NCI-H146 treated with DMSO at 0.1 percent for 48 hours (cell line): ENCODE results near the gene ITPR1.
"Not testable (repeated sequence)": the region's sequence is repeated elsewhere in the genome, so short reads cannot be mapped to it uniquely, and the experiment has no call there.

ENCODE experiments used
- DNase-seq: peaks from one replicate; lab custom pipeline; 2025; ENCODE audit not compliant: unreplicated experiment; lab: John Stamatoyannopoulos, UW

The ITPR1 gene

DNA sequence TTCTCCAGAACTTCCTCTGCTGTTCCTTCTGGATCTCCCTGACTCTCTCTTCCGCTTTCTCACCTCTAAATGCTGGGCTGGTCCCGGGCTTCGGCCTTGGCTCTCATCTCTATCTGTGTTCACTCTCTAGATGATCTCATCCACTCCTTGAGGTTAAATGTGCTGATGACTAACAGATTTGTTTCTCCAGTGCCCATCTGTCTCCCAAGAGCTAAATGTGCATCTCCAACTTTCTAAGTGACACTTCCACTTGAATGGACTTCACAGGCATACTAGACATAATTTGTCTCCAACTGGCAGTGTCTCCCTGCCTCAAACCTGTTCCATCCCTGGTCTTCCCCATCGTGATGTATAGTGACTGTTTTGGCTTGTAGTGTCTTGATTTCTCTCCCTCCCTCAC lies 95.3 kb downstream of the ITPR1 start:
- DNase-seq = no peak

DNA sequence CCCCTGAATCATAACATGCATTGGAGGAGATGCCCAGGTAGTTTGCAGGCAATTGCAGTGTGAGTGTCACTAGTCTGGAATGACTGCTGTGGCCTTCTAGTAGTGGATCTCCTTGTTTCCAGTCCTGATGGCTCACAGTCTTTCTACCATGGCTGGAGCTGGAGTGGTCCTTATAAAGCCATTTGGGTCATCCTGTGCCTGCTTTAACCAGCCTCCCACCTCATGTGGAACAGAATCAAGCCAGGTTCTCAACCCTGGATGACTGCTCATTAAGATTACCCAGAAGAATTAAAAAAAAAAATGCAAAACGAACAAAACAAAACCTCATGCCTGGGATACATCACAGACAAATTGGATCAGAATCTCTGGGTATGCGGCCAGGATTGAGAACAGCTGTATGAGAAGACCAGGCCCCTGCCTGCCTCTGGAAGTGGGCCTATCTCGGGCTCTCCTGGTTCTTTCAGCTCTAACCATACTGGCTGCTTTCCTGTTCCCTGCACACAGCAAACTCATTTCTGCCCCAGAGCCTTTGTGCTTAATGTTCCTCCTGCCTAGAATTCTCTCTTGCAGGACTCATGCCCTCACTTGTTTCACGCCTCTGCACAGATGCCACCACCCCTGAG lies 96.4 kb downstream of the ITPR1 start:
- no peak for DNase-seq

DNA sequence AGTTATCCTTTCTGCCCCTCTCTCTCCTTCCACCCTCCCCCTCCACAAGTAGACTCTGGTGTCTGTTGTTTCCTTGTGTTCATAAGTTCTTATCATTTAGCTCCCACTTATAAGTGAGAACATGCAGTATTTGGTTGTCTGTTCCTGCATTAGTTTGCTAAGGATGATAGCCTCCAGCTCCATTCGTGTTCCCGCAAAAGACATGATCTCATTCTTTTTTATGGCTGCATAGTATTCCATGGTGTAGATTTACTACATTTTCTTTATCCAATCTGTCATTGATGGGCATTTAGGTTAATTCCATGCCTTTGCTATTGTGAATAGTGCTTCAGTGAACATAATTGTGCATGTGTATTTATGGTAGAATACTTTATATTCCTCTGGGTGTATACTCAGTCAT lies 97.7 kb downstream of the ITPR1 start:
- not testable (repeated sequence) for DNase-seq

DNA sequence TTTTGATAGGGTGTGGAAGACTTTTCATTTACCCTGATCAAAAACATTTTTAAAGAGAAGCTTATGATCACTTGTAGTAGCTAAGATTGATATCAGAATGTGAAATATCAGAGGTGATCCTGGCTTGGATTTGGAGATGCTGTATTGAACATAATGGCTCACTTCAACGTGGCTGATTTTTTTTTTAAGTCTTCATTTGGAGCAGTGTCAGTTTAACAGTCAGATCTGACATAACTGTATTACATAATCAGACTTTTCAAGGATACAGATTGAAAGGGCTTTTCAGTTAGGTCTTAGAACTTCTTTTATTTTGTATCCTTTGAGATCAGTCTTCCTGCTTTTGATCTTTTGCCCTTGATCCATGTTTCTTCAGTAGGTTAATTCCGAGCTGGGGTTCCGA lies 98.5 kb downstream of the ITPR1 start:
- no peak for DNase-seq

DNA sequence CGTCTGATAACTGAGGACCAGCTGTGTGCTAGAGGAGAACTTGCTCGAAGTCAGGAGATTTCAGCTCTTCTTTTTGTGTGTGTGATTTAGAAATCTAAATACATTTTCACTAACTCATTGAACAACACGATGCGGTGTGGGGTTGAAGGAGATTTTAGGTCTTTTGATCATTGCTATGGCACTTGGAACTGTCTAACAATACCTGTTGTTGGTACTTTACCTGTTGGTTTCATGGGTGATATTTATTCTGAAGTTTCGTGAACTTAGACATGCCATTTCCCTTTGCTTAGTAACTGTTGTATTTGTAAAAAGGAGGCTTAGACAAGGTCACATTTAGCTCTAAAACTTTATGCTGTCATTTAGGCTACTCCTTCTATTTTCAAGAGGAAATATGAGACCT lies 99.9 kb downstream of the ITPR1 start:
- DNase-seq = no peak

DNA sequence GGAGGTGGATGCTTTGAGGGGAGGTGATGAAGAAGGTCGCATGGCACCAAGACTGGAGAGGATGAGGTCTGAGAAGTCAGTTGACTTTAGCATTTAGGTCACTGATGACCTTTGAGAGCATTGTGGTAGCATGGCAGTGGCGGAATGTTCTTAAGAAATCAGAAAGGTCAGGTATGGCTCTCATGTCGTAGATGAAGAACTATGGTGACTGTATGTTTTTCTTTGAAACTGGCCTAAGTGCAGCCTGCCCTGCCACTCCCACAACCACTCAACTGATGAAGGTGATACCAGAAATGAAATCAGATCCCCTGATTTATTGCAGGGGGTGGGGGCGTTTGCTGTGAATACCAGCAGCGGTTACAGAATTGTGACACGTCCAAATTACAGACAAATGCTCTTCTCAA lies 102.6 kb downstream of the ITPR1 start:
- no peak for DNase-seq

DNA sequence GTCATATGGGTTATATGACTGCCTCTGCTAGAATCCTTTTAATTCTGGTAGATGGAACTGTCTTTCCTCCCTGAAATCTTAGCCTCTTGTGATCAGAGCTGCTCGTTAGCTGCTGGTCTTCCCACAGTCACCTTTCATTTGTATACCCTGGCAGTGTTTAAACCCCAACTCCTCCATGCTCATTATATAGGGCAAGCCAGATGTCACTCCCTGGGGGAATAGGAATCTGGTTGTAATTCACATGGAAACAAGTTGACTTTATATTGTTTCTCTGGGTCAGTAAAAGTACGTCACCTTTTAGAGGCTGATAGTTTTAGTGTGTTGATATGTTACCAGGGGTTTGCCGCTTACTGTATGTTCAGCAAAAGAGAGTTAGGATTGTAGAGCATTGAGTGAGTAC lies 103.5 kb downstream of the ITPR1 start:
- DNase-seq = no peak

DNA sequence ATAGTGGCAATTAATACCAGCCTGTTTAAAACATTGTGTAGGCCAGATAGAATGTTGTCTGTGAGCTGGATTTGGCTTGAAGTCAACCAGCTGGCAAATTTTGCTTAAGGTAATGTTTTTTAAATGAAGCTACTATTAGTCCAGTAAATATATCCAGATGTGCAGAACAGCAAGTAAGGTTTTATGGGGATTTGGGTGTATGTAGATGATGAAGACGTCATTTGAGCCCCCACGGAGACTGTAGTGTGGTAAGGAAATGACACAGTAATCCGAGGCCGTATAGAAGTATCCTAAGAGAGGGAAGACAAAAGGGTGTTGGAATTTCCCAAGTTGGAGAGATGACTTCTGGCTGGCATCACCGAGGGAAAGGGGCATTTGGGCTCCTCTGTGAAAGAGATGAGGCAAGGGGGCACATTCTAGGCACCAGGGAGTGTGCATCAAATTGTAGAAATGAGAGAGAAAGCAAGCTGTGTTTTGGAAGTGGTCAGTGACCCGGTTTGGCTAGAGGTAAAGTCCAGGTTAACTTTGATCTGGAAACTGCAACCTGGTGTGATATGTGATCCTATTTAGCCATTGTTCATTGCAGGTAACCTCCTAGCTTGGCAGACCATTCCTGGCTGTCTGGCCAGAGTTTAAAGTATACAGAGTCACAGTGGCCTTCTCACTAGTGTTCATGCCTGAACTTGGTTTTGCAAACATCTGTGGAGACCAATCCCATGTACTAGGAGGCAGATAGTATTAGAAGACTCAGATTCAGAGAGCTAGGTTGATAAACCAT lies 104.2 kb downstream of the ITPR1 start:
- DNase-seq = no peak

DNA sequence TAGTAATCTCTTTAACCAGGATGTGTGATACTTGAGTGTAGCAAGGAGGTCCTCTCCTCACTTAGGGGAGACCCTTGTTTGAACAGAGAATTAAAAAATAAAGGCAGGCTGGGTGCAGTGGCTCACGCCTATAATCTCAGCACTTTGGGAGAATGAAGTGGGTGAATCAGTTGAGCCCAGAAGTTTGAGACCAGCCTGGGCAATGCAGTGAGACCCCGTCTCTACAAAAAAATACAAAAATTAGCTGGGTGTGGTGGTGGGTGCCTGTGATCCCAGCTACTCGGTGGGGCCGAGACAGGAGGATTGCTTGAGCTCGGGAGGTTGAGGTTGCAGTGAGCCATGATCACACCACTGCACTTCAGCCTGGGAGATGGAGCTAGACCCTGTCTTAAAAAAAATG lies 105.1 kb downstream of the ITPR1 start:
- DNase-seq = not testable (repeated sequence)

DNA sequence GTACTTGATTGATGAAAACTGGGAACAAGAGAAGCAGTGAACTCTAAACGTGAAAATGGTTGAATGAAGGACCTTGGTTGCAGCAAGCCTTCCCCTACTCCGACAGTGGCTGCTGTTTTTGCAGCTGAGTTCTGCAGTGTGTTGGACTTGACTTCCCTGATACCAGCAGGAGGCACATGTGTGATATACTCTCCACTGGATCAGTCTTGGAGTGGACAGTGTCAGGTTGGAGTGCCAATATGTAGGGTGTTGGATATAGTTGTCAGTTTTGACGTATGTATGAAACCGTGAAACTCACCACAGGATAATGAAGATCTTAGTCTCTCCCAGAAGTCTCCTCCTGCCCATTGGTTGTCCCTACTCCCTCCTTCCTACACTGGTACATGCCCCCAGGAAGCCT lies 106.5 kb downstream of the ITPR1 start:
- DNase-seq = no peak

DNA sequence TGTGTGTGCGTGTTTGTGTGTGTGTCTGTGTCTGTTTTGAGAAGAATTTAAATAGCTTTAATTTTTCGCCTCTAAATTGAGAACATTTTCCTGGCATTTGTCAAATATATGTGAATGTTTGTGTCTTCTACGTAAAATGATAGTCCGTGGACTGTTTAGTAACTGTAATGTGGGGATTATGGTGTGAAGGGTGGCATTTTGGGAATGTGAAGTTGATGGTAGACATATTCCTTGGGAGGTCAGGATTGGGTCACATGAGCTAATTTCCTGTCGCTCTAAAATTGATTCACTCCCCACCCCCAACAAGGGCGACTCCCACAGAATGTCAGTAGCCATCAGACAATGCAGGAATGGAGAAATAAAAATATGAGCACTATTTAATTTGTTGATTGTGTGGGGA lies 107.3 kb downstream of the ITPR1 start:
- DNase-seq = no peak

DNA sequence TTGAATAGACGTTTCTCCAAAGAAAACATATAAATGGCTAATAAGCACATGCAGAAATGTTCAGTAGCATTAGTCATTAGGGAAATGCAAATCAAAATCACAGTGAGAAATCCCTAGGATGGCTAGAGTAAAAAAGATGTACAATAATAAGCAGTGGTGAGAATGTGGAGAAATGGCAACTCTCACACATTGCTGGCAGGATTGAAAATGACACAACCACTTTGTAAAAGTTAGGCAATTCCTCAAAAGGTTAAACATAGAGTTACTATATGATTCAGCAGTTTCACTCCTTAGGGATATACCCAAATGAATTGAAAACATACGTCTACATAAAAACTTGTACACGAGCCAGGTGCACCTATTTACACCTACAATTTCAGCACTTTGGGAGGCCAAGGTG lies 108.7 kb downstream of the ITPR1 start:
- DNase-seq = no peak

DNA sequence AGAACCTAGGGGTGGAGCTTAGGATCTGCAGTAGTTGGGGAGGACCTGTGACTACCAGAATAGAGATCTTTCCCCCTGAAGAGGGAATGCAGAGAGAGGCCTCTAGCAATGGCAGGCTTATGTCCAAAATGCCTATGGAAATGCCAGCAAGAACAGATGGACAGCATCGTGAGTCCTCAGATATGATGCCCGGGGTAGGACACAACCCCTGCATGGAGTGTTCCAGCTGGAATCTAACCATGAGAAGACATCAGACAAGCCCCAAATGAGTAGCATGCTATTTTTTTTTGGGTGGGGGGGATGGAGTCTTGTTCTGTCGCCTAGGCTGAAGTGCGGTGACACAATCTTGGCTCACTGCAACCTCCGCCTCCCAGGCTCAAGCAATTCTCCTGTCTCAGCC lies 111.5 kb downstream of the ITPR1 start:
- no peak for DNase-seq

DNA sequence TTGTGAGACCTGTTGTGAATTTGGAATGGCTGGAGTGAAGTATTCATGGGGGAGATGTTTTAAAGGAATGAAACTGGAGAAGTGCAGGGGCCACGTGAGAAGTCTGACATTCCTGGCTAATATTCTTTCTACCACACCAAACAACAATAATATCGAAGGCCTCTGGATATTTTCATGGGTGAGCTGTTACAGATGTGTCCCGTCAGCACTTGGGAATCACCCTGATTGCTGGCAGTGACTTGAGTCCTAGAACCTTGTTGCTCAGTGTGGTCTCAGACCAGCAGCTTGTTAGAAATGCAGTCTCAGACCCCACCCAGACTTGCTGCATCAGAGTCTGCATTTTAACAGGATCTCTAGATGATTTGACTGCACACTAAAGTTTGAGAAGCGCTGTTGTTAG lies 113.8 kb downstream of the ITPR1 start:
- DNase-seq = no peak

DNA sequence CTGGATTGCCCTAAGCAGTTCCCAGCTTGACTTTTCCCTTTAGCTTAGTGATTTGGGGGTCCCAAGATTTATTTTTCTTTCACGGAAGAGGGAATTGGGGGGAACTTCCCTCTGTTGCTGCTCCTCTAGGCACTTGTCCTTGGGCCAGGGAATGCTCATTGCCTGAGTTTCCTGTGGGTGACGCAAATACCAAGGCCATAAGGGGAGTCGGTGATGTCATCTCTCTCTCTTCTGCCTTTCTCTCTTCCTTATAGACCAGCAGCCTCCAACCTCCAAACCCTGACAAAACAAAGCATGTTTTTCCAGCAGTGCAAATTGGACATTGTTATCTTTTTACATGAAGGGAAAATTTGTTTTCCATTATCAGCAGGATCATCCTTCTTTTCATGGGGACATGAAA lies 120.2 kb downstream of the ITPR1 start:
- DNase-seq = no peak

DNA sequence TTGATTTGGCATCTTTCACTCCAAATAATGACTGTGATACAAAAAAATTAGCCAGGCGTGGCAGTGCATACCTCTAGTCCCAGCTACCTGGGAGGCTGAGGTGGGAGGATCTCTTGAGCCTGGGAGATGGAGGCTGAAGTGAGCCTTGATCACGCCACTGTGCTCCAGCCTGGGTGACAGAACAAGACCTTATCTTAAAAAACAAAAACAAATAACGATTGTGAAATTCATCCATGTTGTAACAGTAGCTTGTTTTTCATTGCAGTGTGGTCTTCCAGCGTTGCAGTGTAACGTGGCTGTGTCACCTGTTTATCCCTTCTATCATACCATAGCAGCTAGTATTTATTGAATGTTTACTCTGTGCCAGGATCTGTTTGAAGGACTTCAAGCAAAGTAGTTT lies 120.9 kb downstream of the ITPR1 start:
- DNase-seq = no peak

DNA sequence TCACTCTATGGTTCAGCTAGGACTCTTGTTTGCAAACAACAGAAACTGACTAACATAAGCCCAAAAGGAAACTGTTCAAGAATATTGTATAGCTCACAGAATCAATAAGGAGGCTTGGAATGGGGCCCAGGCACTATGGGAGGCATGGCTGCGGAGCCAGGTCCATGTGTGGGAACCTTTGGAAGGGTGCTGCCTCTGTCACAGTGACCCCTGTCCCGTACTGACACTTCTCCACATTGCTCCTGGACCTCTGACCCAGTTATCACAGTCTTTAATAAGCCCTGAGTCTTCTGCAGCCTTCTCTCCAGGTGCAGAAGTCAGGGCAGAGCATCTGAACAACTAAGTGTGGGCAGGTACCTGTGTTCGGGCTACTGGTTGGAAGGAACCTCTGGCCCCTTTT lies 121.8 kb downstream of the ITPR1 start:
- no peak for DNase-seq

DNA sequence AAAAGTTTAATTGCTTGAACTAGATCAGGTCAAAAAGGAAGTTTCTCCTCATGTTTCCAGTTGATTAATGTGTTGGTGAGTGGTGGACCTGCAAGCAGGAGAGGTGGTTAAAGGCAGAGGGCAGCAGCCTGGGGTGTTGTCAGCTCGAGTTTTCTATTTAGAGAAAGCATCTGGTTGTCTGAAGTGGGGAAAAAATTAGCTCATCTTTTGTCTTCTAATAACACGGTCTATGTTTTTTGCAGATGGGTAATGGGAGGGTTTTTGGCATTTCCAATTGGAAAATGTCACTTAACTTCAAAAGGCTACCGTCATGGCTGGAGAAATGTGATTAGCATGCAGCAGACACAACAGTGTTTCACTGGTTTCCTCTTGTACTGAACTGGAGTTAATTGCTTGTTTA lies 122.6 kb downstream of the ITPR1 start:
- DNase-seq = no peak

DNA sequence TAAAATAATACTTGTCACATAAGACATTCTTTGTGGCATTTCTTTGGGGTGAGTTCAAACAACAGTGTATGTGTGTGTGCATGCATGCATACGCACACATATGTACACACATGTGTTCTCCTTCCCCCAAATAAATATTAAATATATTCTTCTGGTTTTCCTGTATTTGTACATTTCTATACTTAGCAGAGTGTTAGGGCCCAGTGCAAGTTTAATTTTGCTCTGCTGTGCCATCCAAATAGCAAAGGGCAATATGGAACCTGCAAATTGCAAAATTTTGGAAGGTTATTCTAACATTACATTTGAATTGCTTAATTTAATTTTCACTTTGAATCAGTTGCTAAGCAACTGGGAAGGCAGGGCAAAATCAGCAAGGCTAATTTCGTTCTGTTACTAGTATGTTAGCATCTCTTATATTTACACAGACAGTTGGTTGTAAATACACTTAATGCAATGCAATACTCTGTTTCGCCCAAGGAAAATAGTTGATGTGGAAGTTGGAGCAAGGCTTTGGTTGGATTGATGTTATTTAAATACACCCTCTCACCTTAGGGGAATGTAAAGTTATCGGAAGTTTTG lies 130.4 kb downstream of the ITPR1 start:
- no peak for DNase-seq

DNA sequence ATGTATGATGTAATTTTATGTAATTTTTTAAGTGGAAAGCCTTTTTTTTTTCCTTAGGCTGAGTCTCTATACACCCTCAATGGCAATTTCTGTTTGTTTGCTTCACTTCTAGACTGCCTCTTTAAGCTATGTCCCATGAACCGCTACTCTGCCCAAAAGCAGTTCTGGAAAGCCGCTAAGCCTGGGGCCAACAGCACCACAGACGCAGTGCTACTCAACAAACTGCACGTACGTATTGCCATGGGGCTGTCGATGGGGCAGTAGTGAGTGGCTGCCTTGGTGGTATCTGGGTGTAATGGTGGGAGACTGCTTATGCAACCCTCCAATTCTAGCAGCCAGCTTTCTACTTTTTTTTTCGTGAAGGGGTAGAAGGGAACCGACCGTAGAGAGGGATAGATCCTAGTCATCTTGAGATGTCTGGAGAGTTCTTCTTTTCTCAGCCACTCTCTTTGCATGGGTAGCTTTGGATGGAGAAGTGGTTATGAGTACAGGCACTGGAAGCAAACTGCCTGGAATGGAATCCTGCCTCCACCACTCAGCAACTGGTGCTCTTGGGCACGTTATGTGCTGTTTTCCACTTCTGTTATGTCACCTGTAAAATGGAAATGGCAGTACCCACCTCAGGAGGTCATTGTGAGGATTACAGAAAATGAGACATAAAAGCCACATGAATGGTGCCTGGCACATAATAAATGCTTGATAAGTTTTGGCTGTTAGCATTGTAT lies 134.7 kb downstream of the ITPR1 start:
- no peak for DNase-seq

DNA sequence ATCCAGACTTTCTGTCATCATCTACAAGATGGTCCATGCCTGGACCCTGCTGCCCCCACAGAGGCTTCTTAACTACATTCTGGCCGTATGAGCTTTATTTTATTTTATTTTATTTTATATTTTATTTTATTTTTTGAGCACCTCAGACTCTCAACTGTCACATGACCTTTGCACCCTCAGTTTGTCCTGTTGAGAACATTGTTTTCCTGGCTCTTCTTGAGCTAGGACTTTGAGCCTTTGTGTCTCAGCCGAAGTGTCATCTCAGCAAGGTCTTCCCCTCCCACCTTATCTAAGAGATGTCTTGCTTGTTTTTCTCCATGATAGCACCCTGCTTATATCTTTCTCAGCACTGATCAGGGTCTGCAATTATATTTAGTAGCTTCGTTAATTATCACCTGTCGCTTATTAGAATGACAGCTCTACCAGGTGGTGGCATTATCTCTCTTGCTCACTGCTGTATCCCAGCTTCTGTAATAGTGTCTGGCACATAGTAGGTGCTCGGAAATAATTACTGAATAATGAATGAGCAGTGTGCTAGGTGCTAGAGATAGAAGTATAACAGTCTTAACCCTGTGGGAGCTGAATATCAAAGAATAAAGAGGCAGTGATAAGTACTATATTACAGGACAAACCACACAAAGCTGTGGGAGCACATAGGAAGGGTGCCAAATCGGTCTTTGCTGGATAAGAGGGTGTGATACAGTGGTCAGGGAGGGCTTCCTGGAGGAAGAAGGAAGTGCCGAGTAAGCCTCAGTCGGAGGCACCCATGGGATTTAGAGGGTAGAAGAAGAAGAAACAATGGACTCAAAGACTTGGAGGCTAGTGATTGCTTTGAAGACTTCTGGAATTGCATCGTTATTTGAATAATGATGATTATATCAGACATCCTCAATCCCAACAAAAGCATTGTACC lies 136.2 kb downstream of the ITPR1 start:
- no peak for DNase-seq
